Right lobe of liver (tissue), 6 donors: ENCODE data around the gene EREG. TPM values are rescaled to one million over a fixed set of nuclear protein-coding genes. Genes with fewer than 3 reads are reported as not detected.

Experiments used
- ATAC-seq, 4 donors: fragments of 200-7000 bp; cut with Tn5 transposase; one replicate each; pipeline ENCODE4 v1.9.1; 2020; ENCODE audit warnings: mild to moderate bottlenecking in 4 of 4, moderate library complexity in 4 of 4
- DNase-seq, 3 donors: peaks; one replicate each; pipeline ENCODE4 v3.0.0-alpha.2; 2020
- H3K27ac ChIP-seq, 3 donors: fragments of 200-600 bp; one replicate each; pipeline ENCODE4 v1.8.0; 2022
- H3K27me3 ChIP-seq, 2 donors: fragments of 200-600 bp; one replicate each; pipeline ENCODE4 v1.8.0; 2022
- H3K36me3 ChIP-seq, 4 donors: fragments of 200-600 bp; sonication (generic) in 1 of 4; one replicate each; pipeline versions ENCODE4 v1.5.1 to v1.8.0; 2017 to 2022; ENCODE audit warnings: control low read depth in 1 of 4
- H3K4me1 ChIP-seq, 4 donors: fragments of 200-600 bp; sonication (generic) in 1 of 4; one replicate each; pipeline versions ENCODE4 v1.5.1 to v1.8.0; 2017 to 2022; ENCODE audit warnings: control low read depth in 1 of 4
- H3K4me3 ChIP-seq, 3 donors: fragments of 200-600 bp; one replicate each; pipeline ENCODE4 v1.8.0; 2022
- H3K9me3 ChIP-seq, 4 donors: fragments of 200-600 bp; sonication (generic) in 1 of 4; one replicate each; pipeline versions ENCODE4 v1.5.1 to v1.8.0; 2017 to 2022; ENCODE audit warnings: control low read depth in 1 of 4
- CTCF ChIP-seq, 4 donors: fragments of 200-600 bp in 3 of 4; fragments of 450-650 bp in 1 of 4; IDR thresholded peaks; one replicate each; pipeline versions ENCODE4 v1.5.1 to v1.8.0; 2016 to 2022; ENCODE audit warnings: antibody characterized with exemption in 4 of 4, mild to moderate bottlenecking in 2 of 4
- POLR2A ChIP-seq: fragments of 450-650 bp; IDR thresholded peaks from one replicate; pipeline ENCODE4 v1.6.1; 2017; ENCODE audit warnings: antibody characterized with exemption, mild to moderate bottlenecking
- WGBS: methylation state at CpG from one replicate; pipeline ENCODE4 v1.1.6; 2018; ENCODE audit warnings: low coverage, low lambda C conversion rate; ENCODE audit not compliant: insufficient coverage; ENCODE audit errors: missing lambda C conversion rate; 5-methylcytosine and 5-hydroxymethylcytosine counted together
- intact Hi-C, 2 donors: fragments of 100-400 bp; cut with DNase I; formaldehyde crosslinking; loops; one replicate each; pipeline versions ENCODE4 v1.11.2 to v1.14.1; 2022
- total RNA-seq, 6 experiments: library from RNA; depleted of rRNA in 2 of 6; stranded (reverse); fragments of >200 nt in 2 of 6; fragmentation: NEBNext Ultra II Directional in 3 of 6; extraction: Animal tissue kit (Norgen Biotek cat#: 25700) in 3 of 6; gene quantifications; one replicate each; pipeline versions ENCODE4 v1.1.0 to v1.2.4, GENCODE V29; 2016 to 2023
- donor health status: DM: no; HTN: yes; CAD: no.
- donor health status: DM: no; HTN: no; CAD: no.
- donor health status: DM: no; HTN: no; CAD: no.
- donor health status: DM: no; HTN: yes; CAD: no.
- donor health status: DM: no; HTN: yes; CAD: no.

Gene EREG
- total RNA-seq, 6 experiments from 2014 or later, result 0.11 to 0.50 TPM; not detected in 4

DNA sequence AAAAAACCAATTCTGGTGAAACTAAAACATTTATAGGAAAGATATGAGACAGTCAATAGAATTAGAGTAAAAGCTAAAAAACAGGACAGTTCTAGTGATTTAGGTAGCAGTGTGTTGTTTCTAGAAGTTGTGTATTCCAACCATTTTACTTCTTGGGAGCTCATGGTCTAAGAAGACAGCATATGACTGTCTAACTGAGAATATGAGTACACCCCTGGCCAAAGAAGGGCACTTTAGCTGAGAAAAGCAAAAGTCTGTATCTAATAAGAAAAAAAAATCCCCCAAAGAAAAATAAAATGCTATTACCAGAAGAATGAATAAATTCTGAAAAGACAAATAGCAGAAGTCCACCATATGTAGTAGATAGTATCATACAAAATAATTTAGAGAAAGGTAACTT lies 26.4 kb downstream of the EREG start:
- H3K27me3 ChIP-seq, result no peaks in the 10 kb centered on the region
- DNase-seq (no peak), ATAC-seq (no peak)
- intact Hi-C loops, result no loop called here
- H3K4me3 ChIP-seq, result no peak overlapping the region
- TF ChIP-seq POLR2A (no peak), CTCF (IDR thresholded peaks at IDR 0.05) (no peak)
- H3K27ac ChIP-seq, result no peak overlapping the region
- no peaks in the 10 kb centered on the region for H3K4me1 ChIP-seq
- no peaks in the 10 kb centered on the region for H3K9me3 ChIP-seq
- no peaks in the 10 kb centered on the region for H3K36me3 ChIP-seq

DNA sequence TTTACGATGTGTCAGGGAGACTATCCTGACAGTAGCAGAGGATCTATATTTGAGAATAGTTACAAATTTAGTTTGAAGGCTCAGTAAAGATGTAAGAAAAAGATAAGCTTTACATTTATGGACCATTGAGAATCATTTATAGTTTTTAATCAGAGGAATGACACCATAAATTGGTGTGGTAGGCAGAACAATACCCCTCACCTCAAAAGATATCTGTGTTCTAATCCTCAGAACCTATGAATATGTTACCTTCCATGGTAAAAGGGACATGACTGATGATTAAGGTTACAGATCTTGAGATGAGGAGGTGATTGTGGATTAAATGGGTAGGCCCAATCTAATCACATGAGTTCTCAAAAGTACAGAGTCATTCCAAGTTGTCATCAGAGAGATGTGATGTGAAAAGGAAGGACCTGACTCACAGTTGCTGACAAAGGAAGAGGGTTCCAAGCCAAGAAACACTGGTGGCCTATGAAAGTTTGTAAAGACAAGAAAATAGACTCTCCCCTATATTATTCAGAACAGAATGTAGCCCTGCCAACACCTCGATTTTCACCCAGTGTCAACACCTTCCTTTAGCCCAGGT lies 27.0 kb downstream of the EREG start:
- Histone ChIP-seq H3K27me3 (no peaks in the 10 kb centered on the region), H3K27ac (no peak overlapping the region), H3K4me1 (no peaks in the 10 kb centered on the region), H3K9me3 (no peaks in the 10 kb centered on the region), H3K4me3 (no peak overlapping the region), H3K36me3 (no peaks in the 10 kb centered on the region)
- no peak for TF ChIP-seq CTCF (IDR thresholded peaks at IDR 0.05)
- TF ChIP-seq POLR2A, result no peak
- DNase-seq (no peak), ATAC-seq (no peak)
- intact Hi-C loops, result no loop called here
- 64% methylated on average over 2 of the region's 2 CpGs for WGBS

GRCh38 chr4:74394476-74395136 lies 29.7 kb downstream of the EREG start:
- ATAC-seq, result no peak
- DNase-seq, result no peak
- no peaks in the 10 kb centered on the region for H3K27me3 ChIP-seq
- WGBS, result 76% methylated on average over 5 of the region's 5 CpGs
- no peaks in the 10 kb centered on the region for H3K4me1 ChIP-seq
- TF ChIP-seq CTCF (IDR thresholded peaks at IDR 0.05) (no peak), POLR2A (no peak)
- intact Hi-C loops, result no loop called here
- H3K27ac ChIP-seq, result no peak overlapping the region
- H3K36me3 ChIP-seq, result no peaks in the 10 kb centered on the region
- H3K9me3 ChIP-seq, result no peaks in the 10 kb centered on the region
- H3K4me3 ChIP-seq, result no peak overlapping the region

DNA sequence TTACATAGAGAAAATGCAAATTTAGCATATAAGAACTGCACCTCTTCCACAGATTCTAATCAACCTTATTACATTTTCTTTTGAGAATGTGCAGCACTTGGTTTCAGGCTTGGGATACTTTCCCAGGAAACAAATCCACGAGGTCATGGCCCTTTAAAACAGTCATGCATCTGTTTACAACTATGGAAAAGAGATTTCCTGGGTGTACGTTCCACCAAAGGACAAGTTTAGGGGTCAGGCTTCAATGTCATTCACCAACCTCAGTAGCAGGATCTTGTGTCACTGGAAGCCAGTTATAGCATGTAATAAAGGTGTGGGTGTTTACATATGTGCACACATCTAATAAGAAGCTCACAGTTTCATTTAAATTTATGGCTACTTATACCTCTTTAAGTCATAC lies 30.7 kb downstream of the EREG start:
- 34% methylated on average over 2 of the region's 2 CpGs for WGBS
- TF ChIP-seq CTCF (IDR thresholded peaks at IDR 0.05) (no peak), POLR2A (no peak)
- Histone ChIP-seq H3K27ac (no peak overlapping the region), H3K36me3 (no peaks in the 10 kb centered on the region), H3K4me3 (no peak overlapping the region), H3K27me3 (no peaks in the 10 kb centered on the region), H3K9me3 (no peaks in the 10 kb centered on the region), H3K4me1 (no peaks in the 10 kb centered on the region)
- ATAC-seq, result no peak
- DNase-seq, result no peak
- intact Hi-C loops, result no loop called here
